ENCODE data around the gene ITPK1. TPM values are rescaled to one million over a fixed set of nuclear protein-coding genes. Genes with fewer than 3 reads are reported as not detected.

Gene ITPK1
- total RNA-seq, 4 donors from 2014 or later, result 108 to 221 (median 138) TPM

DNA sequence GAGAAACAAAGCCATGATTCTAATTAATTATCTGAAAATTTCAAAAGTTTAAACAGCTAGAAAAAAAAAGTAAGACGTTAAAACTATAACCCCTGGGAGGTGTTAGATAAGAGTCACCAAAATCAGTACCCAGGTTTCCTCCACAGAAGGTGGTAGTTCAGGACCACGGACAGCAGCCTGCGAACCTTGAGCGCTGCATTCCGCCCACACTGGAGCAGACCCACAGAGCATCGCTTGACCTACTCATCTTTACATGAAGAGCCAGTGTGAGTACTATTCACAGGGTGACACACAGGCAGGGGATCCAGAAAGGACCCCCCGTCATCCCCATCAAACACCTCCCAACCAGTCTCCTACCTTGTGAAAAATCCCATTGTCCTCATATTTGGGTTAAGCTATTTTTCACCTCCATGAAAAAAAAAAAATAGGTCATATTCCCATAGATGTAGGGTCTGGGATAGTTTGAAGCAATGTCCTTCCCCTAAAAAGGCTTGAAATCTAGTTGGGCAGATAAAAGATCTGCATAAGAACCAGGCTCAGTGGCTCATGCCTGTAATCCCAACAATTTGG lies 201.6 kb downstream of the ITPK1 start:
- no peaks in the 10 kb centered on the region for H3K9me3 ChIP-seq
- WGBS, result 19% methylated on average over 7 of the region's 7 CpGs
- no peaks in the 10 kb centered on the region for H3K4me1 ChIP-seq
- no peak overlapping the region for H3K4me3 ChIP-seq
- H3K27ac ChIP-seq (replicated peaks in 1 of 4), result no peak overlapping the region
- intact Hi-C loops (cut with DNase I), result no loop called here
- peaks cover 0 to 18% (median 0%) of the 10 kb centered on the region in 4 donors for H3K27me3 ChIP-seq
- TF ChIP-seq POLR2A (IDR thresholded peaks at IDR 0.05; ENCODE audit: low read depth), result no peak
- no peak for TF ChIP-seq POLR2AphosphoS5 (IDR thresholded peaks at IDR 0.05)
- TF ChIP-seq EP300 (IDR thresholded peaks at IDR 0.05), result no peak
- TF ChIP-seq CTCF (IDR thresholded peaks at IDR 0.05), result no peak
- DNase-seq (ENCODE audit: extremely low spot score), result no peak
- no peaks in the 10 kb centered on the region for H3K36me3 ChIP-seq

DNA sequence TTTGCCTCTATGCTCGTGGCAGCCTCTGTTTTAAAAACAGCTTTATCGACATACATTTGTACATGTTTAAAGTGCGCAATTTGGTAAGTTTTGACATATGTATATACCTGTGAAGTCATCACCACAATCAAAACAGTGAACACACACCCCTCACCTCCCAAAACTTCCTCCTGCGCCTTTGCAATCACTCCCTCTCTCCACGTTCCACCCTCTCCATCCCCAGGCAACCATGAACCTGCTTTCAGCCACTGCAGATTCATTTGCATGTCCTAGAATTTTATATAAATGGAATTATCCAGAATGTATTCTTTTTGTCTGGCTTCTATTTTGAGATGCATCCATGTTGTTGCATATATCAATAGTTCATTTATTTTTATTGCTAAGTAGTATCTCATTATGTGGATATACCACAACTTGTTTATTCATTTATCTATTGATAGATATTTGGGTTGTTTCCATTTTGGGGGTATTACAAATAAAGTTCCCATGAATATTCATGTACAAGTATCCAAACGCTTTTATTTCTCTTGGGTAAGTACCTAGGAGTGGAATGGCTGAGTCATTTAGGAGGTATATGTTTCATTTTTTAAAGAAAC lies 208.3 kb downstream of the ITPK1 start:
- H3K27ac ChIP-seq (replicated peaks in 1 of 4), result no peak overlapping the region
- TF ChIP-seq POLR2A (IDR thresholded peaks at IDR 0.05; ENCODE audit: low read depth), result no peak
- no peak for TF ChIP-seq CTCF (IDR thresholded peaks at IDR 0.05)
- TF ChIP-seq EP300 (IDR thresholded peaks at IDR 0.05), result no peak
- TF ChIP-seq POLR2AphosphoS5 (IDR thresholded peaks at IDR 0.05), result no peak
- H3K4me3 ChIP-seq, result no peak overlapping the region
- H3K4me1 ChIP-seq, result no peaks in the 10 kb centered on the region
- WGBS, result 85% methylated on average over 6 of the region's 6 CpGs
- H3K27me3 ChIP-seq, result peaks cover 0 to 21% (median 0%) of the 10 kb centered on the region in 4 donors
- no peaks in the 10 kb centered on the region for H3K9me3 ChIP-seq
- no peaks in the 10 kb centered on the region for H3K36me3 ChIP-seq
- intact Hi-C loops (cut with DNase I), result no loop called here
- DNase-seq (ENCODE audit: extremely low spot score), result no peak

GRCh38 chr14:92906823-92907222 lies 208.9 kb downstream of the ITPK1 start:
- WGBS, result 58% methylated on average over 2 of the region's 6 CpGs
- Histone ChIP-seq H3K36me3 (no peaks in the 10 kb centered on the region), H3K27me3 (peaks cover 0 to 27% (median 0%) of the 10 kb centered on the region in 4 donors), H3K4me3 (no peak overlapping the region), H3K9me3 (no peaks in the 10 kb centered on the region), H3K4me1 (no peaks in the 10 kb centered on the region), H3K27ac (replicated peaks in 1 of 4) (no peak overlapping the region)
- TF ChIP-seq EP300 (IDR thresholded peaks at IDR 0.05) (no peak), POLR2A (IDR thresholded peaks at IDR 0.05; ENCODE audit: low read depth) (no peak), POLR2AphosphoS5 (IDR thresholded peaks at IDR 0.05) (no peak), CTCF (IDR thresholded peaks at IDR 0.05) (no peak)
- DNase-seq (ENCODE audit: extremely low spot score), result no peak
- intact Hi-C loops (cut with DNase I), result no loop called here

- no peaks in the 10 kb centered on the region for H3K4me1 ChIP-seq
- H3K4me3 ChIP-seq, result no peak overlapping the region
- peaks cover 0 to 30% (median 0%) of the 10 kb centered on the region in 4 donors for H3K27me3 ChIP-seq
- WGBS, result 82% methylated on average over 6 of the region's 6 CpGs
- intact Hi-C loops (cut with DNase I), result no loop called here
- DNase-seq (ENCODE audit: extremely low spot score), result no peak
- TF ChIP-seq POLR2AphosphoS5 (IDR thresholded peaks at IDR 0.05), result no peak
- no peaks in the 10 kb centered on the region for H3K9me3 ChIP-seq
- no peak overlapping the region for H3K27ac ChIP-seq (replicated peaks in 1 of 4)
- H3K36me3 ChIP-seq, result no peaks in the 10 kb centered on the region
These were observed 209.3 kb downstream of the ITPK1 start for GRCh38 chr14:92906420-92906819.

GRCh38 chr14:92905667-92906066 lies 210.1 kb downstream of the ITPK1 start:
- Histone ChIP-seq H3K36me3 (no peaks in the 10 kb centered on the region), H3K4me1 (no peaks in the 10 kb centered on the region), H3K27ac (replicated peaks in 1 of 4) (no peak overlapping the region), H3K27me3 (peaks cover 0 to 37% (median 2%) of the 10 kb centered on the region in 4 donors), H3K9me3 (no peaks in the 10 kb centered on the region), H3K4me3 (no peak overlapping the region)
- no peak for DNase-seq (ENCODE audit: extremely low spot score)
- TF ChIP-seq POLR2A (IDR thresholded peaks at IDR 0.05; ENCODE audit: low read depth) (no peak), EP300 (IDR thresholded peaks at IDR 0.05) (no peak), POLR2AphosphoS5 (IDR thresholded peaks at IDR 0.05) (no peak), CTCF (IDR thresholded peaks at IDR 0.05) (no peak)
- intact Hi-C loops (cut with DNase I), result no loop called here
- WGBS, result 88% methylated on average over 8 of the region's 8 CpGs

Measured in esophagus muscularis mucosa (tissue), 4 donors.